H1 (cell line): ENCODE data around the gene ATXN8OS.

ENCODE experiments used
- BRCA1 ChIP-seq: IDR thresholded peaks from 2 replicates; pipeline ENCODE4 v1.6.1; 2012; ENCODE audit warnings: low read depth, low read length, improper control_type of control experiment
- EZH2 ChIP-seq: fragments of 200-600 bp; sonication (generic); IDR thresholded peaks from 2 replicates; pipeline ENCODE4 v1.7.1; 2012; ENCODE audit warnings: low read depth, mild to moderate bottlenecking, moderate library complexity, low read length, inconsistent platforms; ENCODE audit not compliant: severe bottlenecking
- JUND ChIP-seq: IDR thresholded peaks from 2 replicates; pipeline ENCODE4 v1.6.1; 2011; ENCODE audit warnings: mild to moderate bottlenecking, improper control_type of control experiment, low read length
- POLR2A ChIP-seq, 2 experiments: IDR thresholded peaks; 1 replicate in 1 of 2; 2 replicates in 1 of 2; pipeline ENCODE4 v1.6.1; 2011; ENCODE audit warnings: low read depth in 2 of 2, low read length in 2 of 2, mild to moderate bottlenecking in 2 of 2; ENCODE audit errors: control extremely low read depth in 1 of 2
- RAD21 ChIP-seq, 2 experiments: IDR thresholded peaks in 1 of 2; conservative IDR thresholded peaks in 1 of 2; 2 replicates each; pipeline ENCODE4 v1.6.1; 2011; ENCODE audit warnings: low read depth in 2 of 2, low read length in 2 of 2, improper control_type of control experiment in 1 of 2, inconsistent platforms in 1 of 2, mild to moderate bottlenecking in 1 of 2, moderate library complexity in 1 of 2
- RFX5 ChIP-seq: IDR thresholded peaks from 2 replicates; pipeline ENCODE4 v1.6.1; 2011; ENCODE audit warnings: low read depth, low read length, improper control_type of control experiment, borderline replicate concordance
- TAF1 ChIP-seq: IDR thresholded peaks from 2 replicates; pipeline ENCODE4 v1.6.1; 2011; ENCODE audit warnings: mild to moderate bottlenecking, low read depth, low read length
- TAF7 ChIP-seq: optimal IDR thresholded peaks from 2 replicates; pipeline ENCODE3; 2011; ENCODE audit warnings: low read depth, mild to moderate bottlenecking, inconsistent platforms, low read length, moderate library complexity, borderline replicate concordance
- TBP ChIP-seq: IDR thresholded peaks from 2 replicates; pipeline ENCODE4 v1.6.1; 2011; ENCODE audit warnings: low read depth, low read length, improper control_type of control experiment
- TF ChIP-seq, protein P1 (sequence below), 3 experiments: IDR thresholded peaks; 1 replicate in 2 of 3; 2 replicates in 1 of 3; pipeline versions ENCODE4 v1.5.1 to v1.6.1; 2011; ENCODE audit warnings: low read length in 3 of 3, mild to moderate bottlenecking in 3 of 3, inconsistent platforms in 2 of 3, low read depth in 1 of 3, moderate library complexity in 1 of 3; ENCODE audit not compliant: insufficient read depth in 1 of 3; ENCODE audit errors: control extremely low read depth in 1 of 3
- TF ChIP-seq, protein P2 (sequence below): IDR thresholded peaks from 2 replicates; pipeline ENCODE4 v1.6.1; 2012; ENCODE audit warnings: inconsistent platforms

DNA sequence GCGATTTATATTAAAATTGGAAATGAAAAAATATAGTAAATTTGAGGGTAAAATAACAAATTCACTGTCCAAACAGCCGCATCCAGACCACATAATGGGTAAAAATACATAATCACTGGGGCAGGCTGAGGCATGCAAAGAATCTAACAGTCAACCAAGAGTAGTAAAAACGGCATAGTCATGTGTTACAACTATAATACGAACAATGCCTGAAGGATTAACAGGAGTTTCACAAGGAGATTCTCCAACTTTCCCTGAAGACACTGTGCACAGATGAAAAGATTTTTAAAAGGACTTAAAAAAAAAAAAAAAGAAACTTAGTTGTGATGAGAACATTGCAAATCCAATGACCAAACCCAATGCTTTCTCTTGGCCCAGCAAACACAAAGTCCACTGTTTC lies 20.4 kb upstream of the ATXN8OS start:
- no peak for TF ChIP-seq EZH2
- TF ChIP-seq TAF1: no peak
- no peak for TF ChIP-seq POLR2A (IDR thresholded peaks at IDR 0.05; ENCODE audit: control extremely low read depth in 1 of 2, low read depth in 2 of 2, low read length in 2 of 2)
- TF ChIP-seq BRCA1: no peak
- TF ChIP-seq, protein P1, sequence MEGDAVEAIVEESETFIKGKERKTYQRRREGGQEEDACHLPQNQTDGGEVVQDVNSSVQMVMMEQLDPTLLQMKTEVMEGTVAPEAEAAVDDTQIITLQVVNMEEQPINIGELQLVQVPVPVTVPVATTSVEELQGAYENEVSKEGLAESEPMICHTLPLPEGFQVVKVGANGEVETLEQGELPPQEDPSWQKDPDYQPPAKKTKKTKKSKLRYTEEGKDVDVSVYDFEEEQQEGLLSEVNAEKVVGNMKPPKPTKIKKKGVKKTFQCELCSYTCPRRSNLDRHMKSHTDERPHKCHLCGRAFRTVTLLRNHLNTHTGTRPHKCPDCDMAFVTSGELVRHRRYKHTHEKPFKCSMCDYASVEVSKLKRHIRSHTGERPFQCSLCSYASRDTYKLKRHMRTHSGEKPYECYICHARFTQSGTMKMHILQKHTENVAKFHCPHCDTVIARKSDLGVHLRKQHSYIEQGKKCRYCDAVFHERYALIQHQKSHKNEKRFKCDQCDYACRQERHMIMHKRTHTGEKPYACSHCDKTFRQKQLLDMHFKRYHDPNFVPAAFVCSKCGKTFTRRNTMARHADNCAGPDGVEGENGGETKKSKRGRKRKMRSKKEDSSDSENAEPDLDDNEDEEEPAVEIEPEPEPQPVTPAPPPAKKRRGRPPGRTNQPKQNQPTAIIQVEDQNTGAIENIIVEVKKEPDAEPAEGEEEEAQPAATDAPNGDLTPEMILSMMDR (IDR thresholded peaks at IDR 0.05; ENCODE audit: control extremely low read depth in 1 of 3, insufficient read depth in 1 of 3, low read depth in 1 of 3, low read length in 3 of 3): no peak
- no peak for TF ChIP-seq JUND
- no peak for TF ChIP-seq TAF7
- TF ChIP-seq TBP: no peak
- TF ChIP-seq, protein P2, sequence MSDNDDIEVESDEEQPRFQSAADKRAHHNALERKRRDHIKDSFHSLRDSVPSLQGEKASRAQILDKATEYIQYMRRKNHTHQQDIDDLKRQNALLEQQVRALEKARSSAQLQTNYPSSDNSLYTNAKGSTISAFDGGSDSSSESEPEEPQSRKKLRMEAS: no peak
- TF ChIP-seq RAD21 (IDR thresholded peaks at IDR 0.05 in 1 of 2, conservative IDR thresholded peaks at IDR 0.05 in 1 of 2; ENCODE audit: low read depth in 2 of 2, low read length in 2 of 2): no peak
- TF ChIP-seq RFX5: no peak
